ENCODE measurements around the gene ADAMTS9.

- TF ChIP-seq CTCF (IDR thresholded peaks at IDR 0.05; ENCODE audit: extremely low read depth in 1 of 2, insufficient read depth in 1 of 2, low read depth in 1 of 2, low read length in 2 of 2), result no peak
- TF ChIP-seq POLR2AphosphoS5 (IDR thresholded peaks at IDR 0.05; ENCODE audit: insufficient read depth, low read depth, low read length), result no peak
- TF ChIP-seq MAX (IDR thresholded peaks at IDR 0.05; ENCODE audit: insufficient read depth, insufficient read length), result no peak
- no peak for TF ChIP-seq EZH2 (IDR thresholded peaks at IDR 0.05; ENCODE audit: borderline replicate concordance, low read depth, low read length, severe bottlenecking)
- TF ChIP-seq FOS (IDR thresholded peaks at IDR 0.05; ENCODE audit: borderline replicate concordance, insufficient read depth, low read length), result no peak
Observed at GRCh38 chr3:64549869-64550268, 137.9 kb downstream of the ADAMTS9 start.
